ENCODE results near the gene MACF1. TPM values are rescaled to one million over a fixed set of nuclear protein-coding genes. Genes with fewer than 3 reads are reported as not detected.
"Not testable (repeated sequence)": the region's sequence is repeated elsewhere in the genome, so short reads cannot be mapped to it uniquely, and the experiment has no call there.

The MACF1 gene
- total and polyA plus RNA-seq, 12 donors: 85.3 to 379 (median 305) TPM

DNA sequence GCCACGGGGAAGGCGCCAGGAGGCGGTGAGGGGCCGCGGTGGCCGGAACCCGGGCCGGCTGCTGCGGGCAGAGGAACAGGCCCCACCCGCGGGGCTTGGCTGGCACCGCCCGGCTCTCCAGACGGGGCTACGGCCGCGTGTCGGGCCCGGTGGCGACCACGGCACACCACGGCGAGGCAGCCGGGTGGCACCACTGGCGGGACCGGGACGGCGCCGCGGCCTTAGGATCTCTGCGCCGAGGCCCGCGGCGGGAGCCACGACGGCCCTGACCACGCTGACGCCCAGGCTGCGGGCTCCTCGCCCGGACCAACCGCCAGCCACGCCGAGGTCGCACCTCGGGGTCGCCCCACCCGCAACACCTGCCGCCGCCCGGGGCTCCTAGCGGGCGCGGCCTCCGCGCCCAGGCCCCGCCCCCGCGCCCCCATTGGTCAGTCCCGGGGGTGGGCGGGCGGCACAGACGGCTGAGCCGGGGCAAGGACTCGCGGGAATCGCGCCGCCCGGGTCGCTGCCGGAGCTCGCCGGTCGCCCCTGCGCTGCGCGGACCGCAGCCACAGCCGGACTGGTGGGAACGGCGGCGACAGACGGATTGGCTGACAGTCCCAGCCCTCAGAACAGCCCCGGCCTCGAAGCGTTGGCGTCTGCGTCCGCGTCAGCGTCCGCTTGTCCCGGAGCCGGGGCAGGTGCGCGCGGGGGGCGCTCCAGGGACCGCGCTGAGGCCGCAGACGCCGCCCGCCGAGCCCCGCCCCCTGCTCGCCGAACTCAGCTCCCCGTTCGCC is 286.8 kb downstream of the MACF1 start, which contains the start of gene BMP8A:
BMP8A (plus strand) TSS at position 491 of the 776 bp plus-strand sequence. CDS start 356 bp downstream, outside the sequence.
- Histone ChIP-seq H3K4me1 (peaks cover 0 to 11% (median 6%) of the 10 kb centered on the region in 9 donors), H3K9me3 (no peaks in the 10 kb centered on the region), H3K27ac (no peak within 1 kb of the TSS), H3K27me3 (peaks cover 6 to 43% (median 25%) of the 10 kb centered on the region in 7 donors), H3K36me3 (peaks cover 0 to 21% (median 13%) of the 10 kb centered on the region in 9 donors), H3K4me3 (peak within 1 kb of the TSS; percentile 14 to 57 (median 50))
- DNase-seq (peak in 1 of 2 donors; percentile 55), ATAC-seq (peak in 7 of 8 donors; percentile 55 to 79 (median 60))
- intact Hi-C loops (cut with DNase I): no loop called here
- no peak for TF ChIP-seq CTCF (IDR thresholded peaks at IDR 0.05)
- 1 to 2% methylated on average over 76 to 112 of the region's 112 CpGs for WGBS, 2 donors

- peaks cover 0 to 11% (median 4%) of the 10 kb centered on the region in 9 donors for H3K36me3 ChIP-seq
- peaks cover 6 to 43% (median 25%) of the 10 kb centered on the region in 7 donors for H3K27me3 ChIP-seq
- DNase-seq; intact Hi-C loops (cut with DNase I); H3K9me3 ChIP-seq; ATAC-seq: not testable (repeated sequence)
- peak overlapping the region in 1 of 10 donors; percentile 43 for H3K27ac ChIP-seq
- H3K4me3 ChIP-seq: peak overlapping the region in 2 of 10 donors; percentile 35 to 39
- WGBS, 2 donors: 20 to 22% methylated on average over 53 to 67 of the region's 67 CpGs
- peaks cover 0 to 11% (median 6%) of the 10 kb centered on the region in 9 donors for H3K4me1 ChIP-seq
Measured at GRCh38 chr1:39492118-39493042, 287.9 kb downstream of the MACF1 start.

GRCh38 chr1:39493043-39493810 is 288.7 kb downstream of the MACF1 start:
- Histone ChIP-seq H3K4me1 (peaks cover 0 to 17% (median 10%) of the 10 kb centered on the region in 9 donors), H3K27ac (peak overlapping the region in 1 of 10 donors; percentile 43), H3K4me3 (peak overlapping the region in 1 of 10 donors; percentile 35), H3K27me3 (peaks cover 6 to 43% (median 25%) of the 10 kb centered on the region in 7 donors)
- 92 to 93% methylated on average over 13 of the region's 13 CpGs for WGBS, 2 donors
- peak in 2 of 8 donors; percentile 7 to 8 for ATAC-seq
- H3K9me3 ChIP-seq; intact Hi-C loops (cut with DNase I); DNase-seq; H3K36me3 ChIP-seq: not testable (repeated sequence)

- H3K27me3 ChIP-seq: peaks cover 6 to 43% (median 25%) of the 10 kb centered on the region in 7 donors
- no peak for TF ChIP-seq CTCF (IDR thresholded peaks at IDR 0.05)
- H3K4me1 ChIP-seq: peaks cover 4 to 29% (median 15%) of the 10 kb centered on the region in 9 donors
- DNase-seq: no peak
- intact Hi-C loops (cut with DNase I): no loop called here
- no peak overlapping the region for H3K4me3 ChIP-seq
- 88 to 92% methylated on average over 13 of the region's 14 CpGs for WGBS, 2 donors
- peak overlapping the region in 1 of 10 donors; percentile 37 for H3K27ac ChIP-seq
- H3K9me3 ChIP-seq: no peaks in the 10 kb centered on the region
- H3K36me3 ChIP-seq: no peaks in the 10 kb centered on the region
- ATAC-seq: no peak
Measured at GRCh38 chr1:39494671-39495410, 290.3 kb downstream of the MACF1 start.

DNA sequence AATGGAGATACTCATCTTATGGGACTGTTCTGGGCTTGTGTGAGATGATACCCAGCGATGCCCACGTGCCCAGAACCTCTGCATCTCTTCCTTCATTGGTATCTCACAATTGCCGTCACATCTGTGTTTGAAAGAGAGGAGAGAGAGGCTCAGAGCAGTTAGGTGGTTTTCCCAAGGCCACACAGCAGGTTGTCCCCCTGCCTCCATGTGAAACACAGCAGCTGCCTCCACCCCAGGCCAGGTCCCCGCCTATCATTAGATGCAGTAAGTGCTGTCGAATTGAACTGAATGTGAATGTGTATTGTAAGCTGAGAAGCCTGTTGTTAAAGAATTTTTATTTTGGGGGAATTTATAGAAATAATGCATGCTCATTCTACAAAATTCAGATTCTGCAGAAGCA is 292.0 kb downstream of the MACF1 start:
- H3K27ac ChIP-seq; H3K36me3 ChIP-seq; H3K9me3 ChIP-seq; ATAC-seq; intact Hi-C loops (cut with DNase I); H3K4me3 ChIP-seq; DNase-seq: not testable (repeated sequence)
- 96% methylated on average over 5 of the region's 5 CpGs for WGBS, 2 donors
- Histone ChIP-seq H3K4me1 (peaks cover 3 to 24% (median 10%) of the 10 kb centered on the region in 9 donors), H3K27me3 (peaks cover 2 to 29% (median 16%) of the 10 kb centered on the region in 7 donors)

Data from heart right ventricle (tissue), 16 donors.